ENCODE measurements around the gene ARHGAP1. TPM values are rescaled to one million over a fixed set of nuclear protein-coding genes. Genes with fewer than 3 reads are reported as not detected.

Gene ARHGAP1
- total RNA-seq, 1 experiment from 2014 or later: 64.2 TPM

GRCh38 chr11:46727952-46728658 is 27.7 kb upstream of the ARHGAP1 start:
- Histone ChIP-seq H3K27me3 (ENCODE audit: insufficient read depth, low read depth) (no peaks in the 10 kb centered on the region), H2AFZ (no peak overlapping the region), H3K4me2 (no peak overlapping the region), H3K4me3 (no peak overlapping the region), H3K27ac (no peak overlapping the region), H4K20me1 (ENCODE audit: insufficient read depth) (no peaks in the 10 kb centered on the region), H3K4me1 (replicated peaks; ENCODE audit: insufficient read depth) (no peaks in the 10 kb centered on the region), H3K79me2 (ENCODE audit: low read depth) (no peaks in the 10 kb centered on the region), H3K9me2 (ENCODE audit: insufficient read depth) (no peaks in the 10 kb centered on the region), H3F3A (ENCODE audit: insufficient read depth, low read depth) (no peaks in the 10 kb centered on the region), H3K9me3 (ENCODE audit: insufficient read depth, low read depth) (no peaks in the 10 kb centered on the region), H3K36me3 (ENCODE audit: low read depth) (no peaks in the 10 kb centered on the region)
- no peak for TF ChIP-seq CTCF (conservative IDR thresholded peaks at IDR 0.05)
- TF ChIP-seq EZH2 (IDR thresholded peaks at IDR 0.05; ENCODE audit: low read depth): no peak
- ChIA-PET CTCF (no interaction called here), POLR2A (ENCODE audit: unreplicated experiment) (no interaction called here)
- intact Hi-C loops (cut with micrococcal nuclease; ENCODE audit: unreplicated experiment): no loop called here
- no TSS peak for BruUV-seq (replicated peaks)
- DNase-seq: no peak

GRCh38 chr11:46726206-46726862 is 25.9 kb upstream of the ARHGAP1 start:
- H3K4me1 ChIP-seq (replicated peaks; ENCODE audit: insufficient read depth): no peaks in the 10 kb centered on the region
- no peak for DNase-seq
- H2AFZ ChIP-seq: no peak overlapping the region
- no TSS peak for BruUV-seq (replicated peaks)
- no peaks in the 10 kb centered on the region for H3F3A ChIP-seq (ENCODE audit: insufficient read depth, low read depth)
- H3K27ac ChIP-seq: no peak overlapping the region
- no peaks in the 10 kb centered on the region for H3K27me3 ChIP-seq (ENCODE audit: insufficient read depth, low read depth)
- H3K9me2 ChIP-seq (ENCODE audit: insufficient read depth): no peaks in the 10 kb centered on the region
- POLR2A ChIA-PET (ENCODE audit: unreplicated experiment): no interaction called here
- no peaks in the 10 kb centered on the region for H4K20me1 ChIP-seq (ENCODE audit: insufficient read depth)
- H3K79me2 ChIP-seq (ENCODE audit: low read depth): no peaks in the 10 kb centered on the region
- H3K36me3 ChIP-seq (ENCODE audit: low read depth): no peaks in the 10 kb centered on the region
- no peak overlapping the region for H3K4me2 ChIP-seq
- no peaks in the 10 kb centered on the region for H3K9me3 ChIP-seq (ENCODE audit: insufficient read depth, low read depth)
- intact Hi-C loops (cut with micrococcal nuclease; ENCODE audit: unreplicated experiment): no loop called here
- no peak overlapping the region for H3K4me3 ChIP-seq
- CTCF ChIA-PET: no interaction called here
- no peak for TF ChIP-seq EZH2 (IDR thresholded peaks at IDR 0.05; ENCODE audit: low read depth)
- no peak for TF ChIP-seq CTCF (conservative IDR thresholded peaks at IDR 0.05)

- Histone ChIP-seq H3K9me2 (ENCODE audit: insufficient read depth) (no peaks in the 10 kb centered on the region), H3K27me3 (ENCODE audit: insufficient read depth, low read depth) (no peaks in the 10 kb centered on the region), H3F3A (ENCODE audit: insufficient read depth, low read depth) (no peaks in the 10 kb centered on the region), H3K4me1 (replicated peaks; ENCODE audit: insufficient read depth) (no peaks in the 10 kb centered on the region), H3K4me2 (no peak overlapping the region), H3K27ac (no peak overlapping the region), H3K4me3 (no peak overlapping the region), H2AFZ (no peak overlapping the region), H3K36me3 (ENCODE audit: low read depth) (no peaks in the 10 kb centered on the region), H3K9me3 (ENCODE audit: insufficient read depth, low read depth) (no peaks in the 10 kb centered on the region), H4K20me1 (ENCODE audit: insufficient read depth) (no peaks in the 10 kb centered on the region), H3K79me2 (ENCODE audit: low read depth) (no peaks in the 10 kb centered on the region)
- intact Hi-C loops (cut with micrococcal nuclease; ENCODE audit: unreplicated experiment): no loop called here
- TF ChIP-seq CTCF (conservative IDR thresholded peaks at IDR 0.05) (no peak), EZH2 (IDR thresholded peaks at IDR 0.05; ENCODE audit: low read depth) (no peak)
- CTCF ChIA-PET: no interaction called here
- no peak for DNase-seq
- BruUV-seq (replicated peaks): no TSS peak
- POLR2A ChIA-PET (ENCODE audit: unreplicated experiment): no interaction called here
Observed at GRCh38 chr11:46725338-46726205, 25.2 kb upstream of the ARHGAP1 start.
